HTR-8/SVneo (cell line): ENCODE data around the gene PPP1R12C.
"Not testable (repeated sequence)": the region's sequence is repeated elsewhere in the genome, so short reads cannot be mapped to it uniquely, and the experiment has no call there.

Experiments
- DNase-seq: peaks from one replicate; pipeline ENCODE4 v3.0.0; 2011; ENCODE audit warnings: low spot score, mixed read lengths; ENCODE audit not compliant: insufficient read length
- FAIRE-seq: peaks from 2 replicates; lab custom pipeline; 2011; peaks lifted over from hg19 to GRCh38; lab: Jason Lieb, UNC

The PPP1R12C gene

DNA sequence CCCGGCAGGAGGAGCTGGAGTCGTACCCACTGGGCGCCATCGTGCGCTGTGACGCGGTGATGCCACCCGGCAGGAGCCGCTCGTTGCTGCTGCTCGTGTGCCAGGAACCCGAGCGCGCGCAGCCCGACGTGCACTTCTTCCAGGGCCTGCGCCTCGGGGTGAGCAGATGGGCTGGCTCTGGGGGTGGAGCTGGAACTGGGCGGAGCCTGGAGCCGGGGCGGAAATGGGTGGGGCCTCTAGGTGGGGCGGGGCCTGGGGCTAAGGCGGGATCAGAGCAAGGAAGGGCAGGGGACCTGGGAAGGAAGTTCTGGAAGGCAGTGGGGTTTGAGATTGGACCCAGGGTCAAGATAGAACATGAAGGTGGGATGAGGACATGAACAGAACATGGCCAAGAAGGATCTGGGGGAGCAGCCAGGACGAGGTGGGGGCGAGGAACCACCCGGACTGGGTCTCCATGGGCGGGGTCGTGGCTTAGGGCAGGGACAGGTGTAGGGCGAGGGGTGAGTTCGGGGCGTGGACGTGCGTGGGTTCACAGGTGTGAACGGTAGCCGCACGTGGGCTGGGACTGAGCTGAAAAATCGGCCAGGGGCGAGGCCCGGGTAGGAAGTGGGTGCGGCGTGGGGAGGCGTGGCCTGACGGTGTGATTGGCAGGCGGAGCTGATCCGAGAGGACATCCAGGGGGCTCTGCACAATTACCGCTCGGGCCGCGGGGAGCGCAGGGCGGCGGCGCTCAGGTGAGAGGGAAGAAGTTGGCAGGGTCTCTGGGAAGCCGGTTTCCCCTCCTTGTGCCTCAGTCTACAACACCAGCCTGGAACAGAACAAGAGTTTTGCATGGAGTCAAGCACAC is 37.1 kb downstream of the PPP1R12C start:
- FAIRE-seq, result peak; percentile 9
- peak; percentile 56 for DNase-seq

DNA sequence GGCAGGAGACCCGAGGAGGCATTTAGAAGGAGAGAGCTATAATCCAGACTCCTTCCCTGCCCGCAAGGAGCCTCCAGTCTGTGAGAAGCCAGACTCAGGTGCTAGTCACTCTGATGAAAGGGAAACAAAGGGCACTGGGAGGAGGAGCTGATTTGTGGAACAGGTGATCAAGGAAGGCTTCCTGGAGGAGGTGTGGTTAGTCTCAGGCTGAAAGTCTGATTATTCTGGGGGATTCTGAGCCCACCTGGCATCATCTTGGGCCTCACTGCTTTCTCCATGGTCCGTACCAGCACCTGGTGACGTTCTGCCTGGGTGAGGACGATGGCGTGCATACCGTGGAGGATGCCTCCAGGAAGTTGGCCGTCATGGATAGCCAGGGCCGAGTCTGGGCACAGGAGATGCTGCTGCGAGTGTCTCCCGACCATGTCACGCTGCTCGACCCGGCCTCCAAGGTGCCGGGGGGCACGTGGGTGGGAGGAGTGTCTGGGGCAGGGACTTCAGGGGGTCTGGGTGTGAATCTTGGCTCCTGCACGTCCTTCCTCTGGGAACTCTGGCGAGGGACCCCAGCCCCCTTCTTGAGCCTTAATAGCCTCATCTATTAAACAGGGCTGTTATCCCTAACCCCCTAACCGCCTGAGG is 37.9 kb downstream of the PPP1R12C start:
- FAIRE-seq (no peak), DNase-seq (no peak)

DNA sequence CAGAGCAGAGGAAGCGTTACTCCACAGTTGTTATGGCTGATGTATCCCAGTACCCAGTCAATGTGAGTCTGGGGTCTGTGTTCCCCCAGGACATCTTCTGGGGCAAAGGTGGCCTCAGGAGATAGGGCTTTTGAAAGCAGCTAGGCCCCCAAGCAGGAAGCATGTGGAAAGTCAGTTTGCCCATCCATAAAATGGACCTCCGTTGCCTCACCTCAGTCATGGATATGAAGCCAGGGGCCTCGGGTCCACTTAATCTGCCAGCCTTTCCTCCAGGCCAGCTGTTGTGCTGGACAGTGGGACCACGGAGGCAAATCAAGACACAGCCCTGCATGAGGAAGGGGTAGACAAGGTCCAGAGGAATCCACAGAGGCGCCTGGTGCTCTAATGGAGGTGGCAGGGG is 38.4 kb downstream of the PPP1R12C start:
- DNase-seq (no peak), FAIRE-seq (no peak)

DNA sequence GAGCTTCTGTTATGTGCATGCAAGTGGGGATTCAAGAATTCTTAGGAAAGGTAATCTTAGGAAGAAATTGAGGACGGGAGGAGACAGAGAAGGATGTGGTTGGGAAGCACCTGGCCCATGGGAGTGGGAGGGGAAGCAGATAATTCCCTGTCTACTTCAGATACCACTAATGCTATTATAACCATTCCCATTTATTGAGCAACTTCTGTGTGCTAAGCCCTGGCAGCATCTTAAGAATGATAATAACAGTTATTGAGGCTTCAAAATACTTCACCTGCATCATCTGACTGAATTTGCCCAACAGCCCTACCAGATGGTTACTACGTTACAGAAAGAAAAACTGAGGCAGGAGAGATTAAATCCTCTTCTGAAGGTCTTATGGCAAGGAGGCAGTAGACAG is 40.3 kb downstream of the PPP1R12C start:
- FAIRE-seq (no peak), DNase-seq (no peak)

DNA sequence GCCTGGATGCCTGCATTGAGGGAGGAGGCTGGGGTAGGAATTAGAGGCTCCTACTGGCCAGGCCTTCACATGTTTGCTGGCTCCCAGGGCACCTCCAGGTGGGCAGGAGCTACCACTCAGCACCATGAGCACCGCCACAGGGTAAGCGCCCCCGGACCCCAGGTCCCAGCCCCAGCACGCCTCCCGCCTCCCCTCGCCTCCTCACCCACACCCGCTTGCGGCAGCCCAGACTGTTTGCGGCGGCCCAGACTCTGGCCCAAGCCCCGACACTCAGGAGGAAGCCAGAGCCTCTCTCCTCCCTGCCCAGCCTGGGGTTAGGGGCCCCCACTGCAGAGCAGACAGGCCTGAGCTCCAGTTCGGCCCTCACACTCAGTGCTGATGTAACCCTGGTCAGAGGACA is 41.1 kb downstream of the PPP1R12C start:
- FAIRE-seq (no peak), DNase-seq (no peak)

DNA sequence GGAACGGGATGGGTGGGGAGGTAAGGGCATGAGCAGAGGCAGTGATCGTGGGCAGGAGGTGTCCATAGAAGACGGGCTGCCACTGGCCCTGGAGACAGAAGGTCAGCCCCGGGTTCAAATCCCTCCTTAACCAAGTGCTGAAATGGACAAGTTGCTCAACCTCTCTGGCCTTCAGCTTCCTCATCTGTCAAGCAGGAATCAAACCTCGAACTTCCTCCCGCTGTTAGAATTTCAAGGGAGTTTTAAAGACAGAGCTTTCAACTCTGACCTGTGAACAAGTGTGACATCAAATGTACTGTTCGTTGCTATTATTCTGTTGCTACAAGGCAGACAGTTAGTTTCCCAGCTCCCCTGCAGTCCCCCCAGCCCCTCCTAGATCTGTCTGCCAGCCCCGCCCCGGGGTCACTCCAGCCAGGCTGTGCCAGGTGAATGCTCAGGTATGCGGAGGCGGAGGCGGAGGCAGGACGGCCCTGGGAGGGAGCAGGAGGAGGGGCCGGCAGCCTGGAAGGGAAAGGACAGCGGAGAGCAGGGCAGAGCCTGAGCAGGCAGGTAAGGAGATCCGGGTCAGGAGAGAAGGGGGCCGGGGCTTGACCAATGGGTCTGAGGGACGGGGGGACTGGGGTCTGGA is 42.0 kb downstream of the PPP1R12C start, which contains the start of gene EPS8L1:
TSS of gene EPS8L1 (plus strand) at position 499 of the 628 bp plus-strand sequence. CDS start 576 bp downstream, outside the sequence.
- FAIRE-seq, result no peak
- DNase-seq, result no peak

DNA sequence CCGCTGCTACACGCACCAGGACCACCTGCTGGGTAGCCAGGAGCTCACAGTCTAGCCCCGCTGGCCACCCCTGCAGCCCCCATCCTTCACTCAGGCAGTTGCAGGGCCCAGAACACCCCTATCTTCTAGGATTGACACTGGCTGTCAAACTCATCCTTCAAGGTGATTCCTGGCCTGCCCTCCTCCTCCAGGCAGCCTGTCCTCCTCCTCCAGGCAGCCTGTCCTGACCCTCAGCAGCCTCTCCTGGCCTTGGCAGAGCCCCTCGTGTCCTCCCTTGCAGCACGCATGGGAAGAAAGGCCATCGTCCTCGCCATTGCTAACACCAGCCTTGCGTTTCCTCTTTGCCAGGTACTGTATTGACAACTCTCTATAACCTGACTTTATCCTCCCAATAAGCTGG is 45.5 kb downstream of the PPP1R12C start:
- FAIRE-seq (no peak), DNase-seq (no peak)

DNA sequence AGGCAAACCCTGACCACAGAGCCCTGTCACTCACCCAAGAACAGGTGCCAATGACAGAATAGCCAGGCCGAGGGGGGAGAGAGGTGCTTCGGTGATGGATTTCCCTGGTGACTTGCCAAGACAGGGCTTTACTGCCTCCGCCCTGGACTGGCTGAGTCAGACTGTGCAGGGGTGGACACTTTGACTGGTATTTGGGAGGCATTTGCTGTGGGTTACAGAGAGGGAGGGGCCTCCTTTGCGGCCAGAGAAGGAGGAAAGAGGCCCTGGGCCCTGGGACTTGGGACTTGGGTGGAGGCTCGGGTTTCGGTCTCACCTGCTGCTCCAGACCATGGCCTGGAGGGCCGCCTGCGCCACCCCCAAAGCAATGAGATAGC is 46.3 kb downstream of the PPP1R12C start:
- peak; percentile 92 for DNase-seq
- FAIRE-seq, result peak; percentile 89

DNA sequence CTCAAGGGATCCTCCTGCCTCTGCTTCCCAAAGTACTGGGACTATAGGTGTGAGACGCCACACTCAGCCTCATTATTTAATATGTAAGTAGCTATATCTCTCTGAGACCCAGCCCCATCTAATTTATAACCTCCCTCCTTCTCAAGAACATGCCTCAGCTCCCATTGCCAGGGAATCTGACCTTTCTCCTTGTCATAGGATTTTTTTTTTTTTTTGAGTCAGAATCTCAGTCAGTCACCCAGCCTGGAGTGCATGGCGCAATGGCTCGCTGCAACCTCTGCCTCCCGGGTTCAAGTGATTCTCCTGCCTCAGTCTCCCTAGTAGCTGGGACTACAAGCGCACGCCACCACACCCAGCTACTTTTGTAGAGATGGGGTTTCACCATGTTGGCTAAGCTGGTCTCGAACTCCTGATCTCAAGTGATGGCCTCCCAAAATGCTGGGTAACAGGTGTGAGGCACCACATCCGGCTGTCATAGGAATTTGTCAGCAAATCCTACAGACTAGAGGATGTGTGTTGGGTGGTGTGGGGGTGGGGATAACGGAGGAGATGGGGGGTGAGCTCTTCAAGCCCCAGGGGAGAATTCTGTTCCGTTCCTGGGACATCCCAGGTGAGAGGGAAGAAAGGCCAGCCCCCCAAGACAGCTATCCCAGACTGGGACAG is 46.8 kb downstream of the PPP1R12C start:
- no peak for FAIRE-seq
- no peak for DNase-seq

DNA sequence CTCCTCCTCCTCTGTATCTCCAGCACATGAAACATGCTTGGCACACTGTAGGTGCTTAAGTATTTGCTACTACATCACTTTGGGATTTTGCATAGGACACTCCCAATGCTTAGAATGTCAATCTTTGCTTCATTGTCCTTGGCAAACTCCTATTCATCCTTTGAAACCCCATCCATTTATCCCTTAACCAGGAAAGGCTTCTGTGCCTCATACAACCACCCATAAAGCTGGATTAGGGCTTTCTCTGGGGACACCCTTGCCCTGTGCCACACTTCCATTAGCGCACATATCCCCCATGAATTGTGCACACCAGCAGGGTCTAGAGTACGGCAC is 47.6 kb downstream of the PPP1R12C start:
- no peak for FAIRE-seq
- no peak for DNase-seq

DNA sequence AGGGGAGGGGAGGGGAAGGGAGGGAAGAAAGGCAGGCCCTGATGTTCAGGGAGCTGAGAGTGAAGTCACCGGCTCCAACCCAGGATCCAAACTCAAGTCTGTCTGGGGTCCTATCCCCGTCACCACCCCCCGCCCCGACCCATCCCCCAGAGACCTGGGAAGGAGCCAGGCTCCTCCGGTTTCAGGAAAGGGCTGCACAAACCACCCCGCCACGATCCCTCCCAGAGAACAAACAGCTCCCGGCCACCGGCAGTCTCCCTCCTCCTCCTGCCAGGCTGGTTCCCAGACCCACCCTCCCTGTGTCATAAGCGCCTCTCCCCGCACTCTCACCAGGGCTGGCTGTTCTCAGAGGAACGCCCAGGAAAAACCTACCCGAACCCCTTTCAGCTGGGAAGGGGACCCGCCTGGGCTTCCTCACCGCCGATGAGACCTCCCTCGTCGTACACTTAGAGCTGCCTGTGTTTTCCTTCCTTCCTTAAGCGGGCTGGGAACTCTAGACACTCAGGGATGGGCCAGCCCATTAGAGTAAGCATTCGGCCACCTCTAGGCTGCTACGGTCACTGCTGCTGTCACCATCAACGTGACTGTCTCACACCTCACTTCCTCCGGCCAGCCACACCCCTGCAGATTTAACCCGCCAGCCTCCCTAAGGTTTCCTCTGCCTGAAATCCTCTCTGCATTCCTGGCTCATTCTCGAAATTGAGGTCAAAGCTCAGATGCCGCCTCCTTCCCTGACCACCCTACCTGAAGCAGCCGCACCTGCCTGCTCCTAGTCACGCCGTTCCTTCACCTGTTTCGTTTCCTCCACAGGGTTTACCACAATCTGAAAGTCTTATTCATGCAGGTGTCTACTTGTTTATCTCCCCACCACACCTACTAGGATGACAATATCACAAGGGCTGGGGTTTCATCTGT is 48.2 kb downstream of the PPP1R12C start:
- DNase-seq (no peak), FAIRE-seq (peak; percentile 74)

DNA sequence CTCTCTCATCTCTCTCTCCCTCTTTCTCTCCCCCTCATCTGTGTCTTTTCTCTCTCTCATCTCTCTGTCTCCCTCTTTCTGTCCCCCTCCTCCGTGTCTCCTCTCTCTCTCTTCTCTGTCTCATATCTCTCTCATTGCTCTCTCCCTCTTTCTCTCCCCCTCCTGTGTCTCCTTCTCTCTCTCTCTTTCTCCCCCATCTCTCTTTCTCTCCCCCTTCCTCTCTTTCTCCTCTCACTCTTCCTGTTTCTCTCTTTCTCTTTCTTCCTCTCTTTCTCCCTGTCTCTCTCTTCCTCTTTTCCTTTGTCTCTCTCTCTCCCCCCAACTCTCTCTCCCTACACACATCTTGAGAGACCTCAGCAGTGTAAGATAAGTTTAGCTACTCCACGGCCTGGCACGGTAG is 49.6 kb downstream of the PPP1R12C start:
- no peak for DNase-seq
- FAIRE-seq, result no peak

DNA sequence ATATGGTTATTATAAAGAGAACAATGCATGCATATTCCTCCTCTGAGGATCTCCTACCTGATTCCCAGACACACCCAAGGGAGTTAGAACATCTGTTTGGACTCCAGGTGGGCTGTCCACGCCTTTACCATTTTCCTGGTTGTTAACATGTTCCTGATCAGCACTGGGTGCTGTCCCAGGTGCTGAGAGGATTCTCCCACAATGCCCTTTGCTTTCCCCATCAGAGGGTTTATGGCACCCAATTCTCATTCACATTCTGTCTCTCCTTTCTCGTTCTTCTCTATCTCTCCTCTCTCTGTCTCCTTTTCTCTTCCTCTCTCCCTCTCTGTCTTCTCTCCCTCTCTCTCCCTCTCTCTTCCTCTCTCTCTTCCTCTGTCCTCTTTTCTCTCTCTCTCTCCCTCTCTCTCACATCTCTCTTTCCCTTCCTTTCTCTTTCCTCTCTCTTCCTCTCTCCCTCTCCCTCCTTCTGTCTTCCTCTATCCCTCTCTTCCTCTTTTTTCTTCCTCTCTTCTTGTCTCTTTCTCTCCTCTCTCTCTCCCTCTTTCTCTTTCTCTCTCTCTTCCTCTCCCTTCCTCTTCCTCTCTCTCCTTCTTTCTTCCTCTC is 51.2 kb downstream of the PPP1R12C start:
- FAIRE-seq (no peak), DNase-seq (no peak)

DNA sequence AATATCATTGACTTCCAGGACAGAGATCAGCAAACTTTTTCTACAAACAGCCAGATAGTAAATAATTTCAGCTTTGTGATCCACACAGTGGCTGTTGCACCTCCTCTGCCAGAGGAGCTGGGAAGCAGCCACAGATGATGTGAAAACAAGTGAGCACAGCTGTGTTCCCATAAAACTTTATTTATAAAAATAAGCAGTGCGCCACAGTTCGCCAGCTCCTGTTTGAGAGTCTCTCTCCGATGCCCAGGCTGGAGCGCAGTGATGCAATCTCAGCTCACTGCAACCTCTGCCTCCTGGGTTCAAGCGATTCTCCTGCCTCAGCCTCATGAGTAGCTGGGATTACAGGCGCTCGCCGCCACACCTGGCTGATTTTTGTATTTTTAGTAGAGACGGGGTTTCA is 51.9 kb downstream of the PPP1R12C start:
- DNase-seq, FAIRE-seq: not testable (repeated sequence)

DNA sequence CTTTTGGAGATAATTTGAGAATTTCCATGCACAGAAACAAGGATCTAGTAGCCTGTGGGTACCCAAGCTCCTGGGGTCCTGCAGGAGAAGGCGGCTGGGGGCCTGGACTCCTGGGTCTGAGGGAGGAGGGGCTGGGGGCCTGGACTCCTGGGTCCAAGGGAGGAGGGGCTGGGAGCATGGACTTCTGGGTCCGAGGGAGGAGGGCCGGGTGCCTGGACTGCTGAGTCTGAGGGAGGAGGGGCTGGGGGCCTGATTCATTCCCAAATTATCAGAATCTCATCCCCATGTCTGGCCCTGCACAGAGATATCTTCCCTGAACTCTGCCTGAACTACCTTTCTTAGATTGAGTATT is 54.0 kb downstream of the PPP1R12C start:
- DNase-seq (no peak), FAIRE-seq (no peak)

DNA sequence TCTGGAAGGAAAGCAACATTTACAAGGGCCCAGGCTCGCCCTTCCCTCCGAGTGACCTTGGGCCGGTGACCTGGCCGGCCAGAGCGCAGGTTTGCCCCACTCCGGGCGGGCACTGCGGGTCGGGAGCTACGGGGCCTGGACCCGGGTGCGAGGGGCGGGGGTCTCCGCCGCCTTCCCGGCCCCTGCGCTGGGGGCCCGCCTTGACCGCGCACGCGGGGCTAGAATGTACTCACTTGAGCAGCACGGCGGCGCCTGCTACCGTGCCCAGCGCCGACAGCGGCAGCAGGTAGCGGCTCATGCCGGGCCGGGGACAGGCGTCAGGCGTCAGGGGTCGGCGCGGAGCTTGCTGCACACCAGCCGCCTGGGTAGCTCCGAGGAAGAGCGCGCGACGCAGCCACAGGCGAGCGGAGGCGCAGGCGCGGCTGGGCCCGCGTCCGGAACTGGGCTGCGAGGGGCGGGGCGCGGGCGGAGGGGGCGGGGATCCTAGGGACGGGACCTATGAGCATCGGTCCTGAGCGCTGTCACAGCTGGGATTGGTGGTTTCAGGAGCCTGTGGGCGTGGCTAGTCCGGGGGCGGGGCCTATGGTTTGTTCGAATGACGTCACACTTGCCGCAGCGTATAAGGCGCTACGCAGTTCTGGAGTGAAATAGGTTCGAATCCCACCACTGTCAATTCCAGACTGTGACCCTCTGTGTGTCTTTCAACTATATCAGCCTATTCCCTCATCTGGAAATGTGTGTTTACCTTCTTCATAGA is 54.5 kb downstream of the PPP1R12C start, which contains the start of gene RDH13:
TSS of gene RDH13 (minus strand) at position 414 of the 757 bp plus-strand sequence. CDS start at position 298, 116 bp downstream.
- FAIRE-seq (peak; percentile 79), DNase-seq (peak; percentile 97)

DNA sequence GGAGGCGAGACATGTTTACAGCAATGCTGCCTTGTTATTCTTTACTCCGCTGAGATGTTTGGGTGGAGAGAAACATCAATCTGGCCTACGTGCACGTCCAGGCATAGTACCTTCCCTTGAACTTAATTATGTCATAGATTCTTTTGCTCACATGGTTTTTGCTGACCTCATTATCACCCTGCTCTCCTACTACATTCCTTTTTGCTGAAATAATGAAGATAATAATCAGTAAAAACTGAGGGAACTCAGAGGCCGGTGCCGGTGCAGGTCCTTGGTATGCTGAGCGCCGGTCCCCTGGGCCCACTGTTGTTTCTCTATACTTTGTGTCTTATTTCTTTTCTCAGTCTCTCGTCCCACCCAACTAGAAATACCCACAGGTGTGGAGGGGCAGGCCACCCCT is 57.1 kb downstream of the PPP1R12C start:
- not testable (repeated sequence) for FAIRE-seq, DNase-seq

DNA sequence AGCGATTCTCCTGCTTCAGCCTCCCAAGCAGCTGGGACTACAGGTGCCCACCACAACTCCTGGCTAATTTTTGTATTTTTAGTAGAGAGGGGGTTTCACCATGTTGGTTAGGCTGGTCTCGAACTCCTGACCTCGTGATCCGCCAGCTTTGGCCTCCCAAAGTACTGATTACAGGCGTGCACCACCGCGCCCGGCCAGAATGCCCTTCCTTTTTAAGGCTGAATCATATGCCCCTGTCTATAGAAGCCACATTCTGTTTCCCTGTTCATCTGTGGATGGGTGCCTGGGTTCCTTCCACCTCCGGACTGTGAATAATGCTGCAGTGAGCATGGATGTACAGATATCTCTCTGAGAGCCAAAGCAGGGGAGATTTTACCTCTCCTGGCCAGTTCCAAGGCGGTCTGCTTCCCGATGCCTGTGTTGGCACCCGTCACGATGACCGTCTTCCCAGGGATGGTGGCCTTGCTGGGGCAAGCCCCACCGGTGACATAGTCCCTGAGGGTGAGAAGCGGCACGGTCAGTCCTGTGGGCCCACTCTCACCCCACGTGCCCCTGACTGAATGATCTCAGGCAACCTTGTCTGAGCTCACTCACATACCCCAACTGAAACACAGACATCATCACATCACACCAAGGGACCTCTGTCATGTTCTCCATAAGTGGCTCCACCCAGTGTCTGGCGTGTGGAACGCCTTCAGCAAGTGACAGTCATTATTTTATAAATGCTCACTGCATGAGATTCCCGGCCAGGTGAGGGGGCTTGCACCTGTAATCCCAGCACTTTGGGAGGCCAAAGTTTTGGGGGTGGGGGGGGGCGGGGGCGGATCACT is 58.4 kb downstream of the PPP1R12C start:
- DNase-seq (no peak), FAIRE-seq (no peak)
